Astrocyte of the cerebellum (primary cell): Measurements from ENCODE around the gene CATSPER3.

Experiments
- DNase-seq: peaks from one replicate; pipeline ENCODE4 v3.0.0-alpha.2; 2011; ENCODE audit warnings: low read depth
- H3K4me3 ChIP-seq: 2 replicates; pipeline ENCODE4 v1.5.1; 2011; ENCODE audit warnings: mild to moderate bottlenecking, low read depth, low read length, moderate library complexity
- CTCF ChIP-seq: IDR thresholded peaks from 2 replicates; pipeline ENCODE4 v1.5.1; 2012; ENCODE audit warnings: low read length, low read depth, moderate library complexity, mild to moderate bottlenecking; ENCODE audit errors: missing control alignments
- in situ Hi-C: cut with HindIII; loops from 2 replicates; pipeline ENCODE4 v1.10.0; 2017; ENCODE audit warnings: low sequenced_read_pairs

CATSPER3 gene

GRCh38 chr5:135031813-135032694, 64.3 kb downstream of the CATSPER3 start:
- TF ChIP-seq CTCF, result no peak
- no peak for DNase-seq
- H3K4me3 ChIP-seq, result no peak overlapping the region
- in situ Hi-C loops, result no loop called here

GRCh38 chr5:135032695-135032998, 64.9 kb downstream of the CATSPER3 start:
- DNase-seq, result no peak
- in situ Hi-C loops, result no loop called here
- H3K4me3 ChIP-seq, result no peak overlapping the region
- no peak for TF ChIP-seq CTCF

GRCh38 chr5:135032999-135033861, 65.5 kb downstream of the CATSPER3 start:
- DNase-seq, result no peak
- peak overlapping the region; percentile 14 for H3K4me3 ChIP-seq
- TF ChIP-seq CTCF, result no peak

GRCh38 chr5:135033901-135034235, 66.2 kb downstream of the CATSPER3 start, which contains the start of gene PITX1:
PITX1 (minus strand) TSS chr5:135034228; CDS start chr5:135033881, 347 bp downstream.
- TF ChIP-seq CTCF, result no peak
- H3K4me3 ChIP-seq, result peak within 1 kb of the TSS; percentile 14
- no peak for DNase-seq
- in situ Hi-C loops, result no loop called here

More at GRCh38 chr5:135032999-135033861, 65.5 kb downstream of the CATSPER3 start:
- in situ Hi-C loops, result no loop called here

- H3K4me3 ChIP-seq, result no peak overlapping the region
- DNase-seq, result no peak
- in situ Hi-C loops, result no loop called here
- no peak for TF ChIP-seq CTCF
Measured at GRCh38 chr5:135034236-135034962, 66.7 kb downstream of the CATSPER3 start.

- H3K4me3 ChIP-seq, result no peak overlapping the region
- TF ChIP-seq CTCF, result no peak
- in situ Hi-C loops, result no loop called here
- DNase-seq, result no peak
Measured at GRCh38 chr5:135034963-135035677, 67.4 kb downstream of the CATSPER3 start.
